ENCODE results near the gene CNBP. TPM values are rescaled to one million over a fixed set of nuclear protein-coding genes. Genes with fewer than 3 reads are reported as not detected.

CNBP gene
- total and polyA plus RNA-seq, 4 donors, result 292 to 390 (median 327) TPM

DNA sequence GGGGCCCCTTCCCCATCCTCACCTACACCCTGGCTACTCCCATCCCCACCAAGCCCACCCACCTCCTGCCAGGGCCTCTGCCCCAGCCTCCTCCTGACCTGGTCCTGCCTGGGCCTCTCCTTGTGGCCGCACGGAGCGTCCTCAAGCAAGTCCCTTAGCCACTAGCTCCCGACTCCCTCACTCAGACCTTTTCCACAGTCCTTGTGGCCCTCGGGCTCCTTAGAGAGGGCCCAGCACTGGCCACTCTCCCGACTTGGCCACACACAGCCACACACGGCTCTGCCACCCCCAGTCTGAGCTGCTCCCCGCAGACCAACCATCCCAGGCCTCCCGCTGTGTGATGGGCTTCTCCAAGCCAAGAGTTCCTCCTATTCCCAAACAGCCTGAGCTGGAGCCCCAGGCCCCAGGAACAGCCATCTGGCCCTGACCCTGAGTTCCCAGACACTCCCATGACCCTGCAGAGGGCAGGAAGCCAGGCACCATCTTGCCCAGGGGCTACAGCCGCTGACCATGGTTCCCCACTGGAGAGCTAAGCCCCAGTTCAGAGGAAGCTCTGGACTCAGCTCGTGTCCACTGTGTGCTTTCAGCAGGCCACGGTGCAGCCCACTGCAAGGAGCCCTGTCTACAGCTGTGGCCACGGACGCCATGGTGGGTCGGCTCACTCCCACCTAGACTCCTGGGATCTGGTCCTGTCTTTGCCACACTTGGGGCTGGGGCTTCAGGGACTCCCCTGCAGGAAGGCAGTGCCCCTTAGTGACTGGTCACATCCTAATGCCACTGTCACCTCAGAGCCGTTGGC is 55.1 kb downstream of the CNBP start:
- H3K27ac ChIP-seq (ENCODE audit: low read depth in 1 of 2, low read length in 1 of 2), result no peak overlapping the region
- TF ChIP-seq, protein P1, sequence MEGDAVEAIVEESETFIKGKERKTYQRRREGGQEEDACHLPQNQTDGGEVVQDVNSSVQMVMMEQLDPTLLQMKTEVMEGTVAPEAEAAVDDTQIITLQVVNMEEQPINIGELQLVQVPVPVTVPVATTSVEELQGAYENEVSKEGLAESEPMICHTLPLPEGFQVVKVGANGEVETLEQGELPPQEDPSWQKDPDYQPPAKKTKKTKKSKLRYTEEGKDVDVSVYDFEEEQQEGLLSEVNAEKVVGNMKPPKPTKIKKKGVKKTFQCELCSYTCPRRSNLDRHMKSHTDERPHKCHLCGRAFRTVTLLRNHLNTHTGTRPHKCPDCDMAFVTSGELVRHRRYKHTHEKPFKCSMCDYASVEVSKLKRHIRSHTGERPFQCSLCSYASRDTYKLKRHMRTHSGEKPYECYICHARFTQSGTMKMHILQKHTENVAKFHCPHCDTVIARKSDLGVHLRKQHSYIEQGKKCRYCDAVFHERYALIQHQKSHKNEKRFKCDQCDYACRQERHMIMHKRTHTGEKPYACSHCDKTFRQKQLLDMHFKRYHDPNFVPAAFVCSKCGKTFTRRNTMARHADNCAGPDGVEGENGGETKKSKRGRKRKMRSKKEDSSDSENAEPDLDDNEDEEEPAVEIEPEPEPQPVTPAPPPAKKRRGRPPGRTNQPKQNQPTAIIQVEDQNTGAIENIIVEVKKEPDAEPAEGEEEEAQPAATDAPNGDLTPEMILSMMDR (IDR thresholded peaks at IDR 0.05; ENCODE audit: control extremely low read depth, extremely low read depth), result no peak
- H3K9me3 ChIP-seq (ENCODE audit: control insufficient read depth in 4 of 4, insufficient read depth in 3 of 4, low read length in 3 of 4), result no peaks in the 10 kb centered on the region
- no peak overlapping the region for H3K4me3 ChIP-seq
- 93 to 95% methylated on average over 16 of the region's 16 CpGs for WGBS, 2 donors
- ATAC-seq (ENCODE audit: insufficient read depth, low FRiP score), result no peak
- H3K27me3 ChIP-seq (ENCODE audit: control insufficient read depth in 3 of 3, insufficient read depth in 3 of 3, low read length in 2 of 3), result no peaks in the 10 kb centered on the region
- H3K4me1 ChIP-seq (ENCODE audit: control insufficient read depth in 5 of 5, insufficient read depth in 5 of 5, low read length in 5 of 5), result peaks cover 0 to 1% (median 0%) of the 10 kb centered on the region in 5 donors
- H3K36me3 ChIP-seq (ENCODE audit: control insufficient read depth in 4 of 4, insufficient read depth in 4 of 4, low read length in 4 of 4), result peaks cover 22 to 53% (median 32%) of the 10 kb centered on the region in 4 donors
- no peak for DNase-seq
- no peak overlapping the region for H3K9ac ChIP-seq (ENCODE audit: insufficient read depth in 1 of 2, low read length in 2 of 2)

DNA sequence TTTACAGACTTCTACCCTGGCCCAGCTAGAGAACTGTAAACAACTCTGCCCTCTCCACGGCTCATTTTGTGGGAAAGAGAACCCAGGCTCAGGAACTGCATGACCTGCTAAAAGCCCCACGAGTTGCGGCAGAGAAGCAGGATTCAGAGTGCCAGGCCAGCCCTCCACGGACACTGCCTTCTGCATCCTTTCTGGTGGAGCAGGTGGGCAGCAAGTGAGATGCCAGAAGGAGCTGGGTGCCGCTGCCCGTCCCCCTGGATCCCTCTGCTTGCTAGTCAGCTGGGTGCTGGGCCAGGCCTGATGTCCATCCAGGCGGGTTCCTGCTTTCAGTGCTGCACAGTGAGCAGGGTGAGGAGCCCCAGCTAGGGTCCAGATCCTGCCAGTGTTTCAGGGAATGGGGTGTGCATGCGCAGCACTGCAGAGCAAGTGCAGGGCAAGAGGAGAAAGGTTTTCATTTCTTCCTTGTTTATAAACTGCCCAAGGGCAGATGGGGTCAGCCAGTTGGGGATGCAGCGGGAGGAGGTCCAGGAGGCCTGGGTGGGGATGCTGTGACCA is 56.9 kb downstream of the CNBP start:
- Histone ChIP-seq H3K9me3 (ENCODE audit: control insufficient read depth in 4 of 4, insufficient read depth in 3 of 4, low read length in 3 of 4) (no peaks in the 10 kb centered on the region), H3K4me3 (no peak overlapping the region), H3K4me1 (ENCODE audit: control insufficient read depth in 5 of 5, insufficient read depth in 5 of 5, low read length in 5 of 5) (peaks cover 0 to 7% (median 0%) of the 10 kb centered on the region in 5 donors), H3K27ac (ENCODE audit: low read depth in 1 of 2, low read length in 1 of 2) (no peak overlapping the region), H3K36me3 (ENCODE audit: control insufficient read depth in 4 of 4, insufficient read depth in 4 of 4, low read length in 4 of 4) (peaks cover 12 to 42% (median 24%) of the 10 kb centered on the region in 4 donors), H3K9ac (ENCODE audit: insufficient read depth in 1 of 2, low read length in 2 of 2) (no peak overlapping the region), H3K27me3 (ENCODE audit: control insufficient read depth in 3 of 3, insufficient read depth in 3 of 3, low read length in 2 of 3) (no peaks in the 10 kb centered on the region)
- TF ChIP-seq, protein P1 (IDR thresholded peaks at IDR 0.05; ENCODE audit: control extremely low read depth, extremely low read depth), result no peak
- DNase-seq, result no peak
- no peak for ATAC-seq (ENCODE audit: insufficient read depth, low FRiP score)
- 81 to 82% methylated on average over 9 of the region's 9 CpGs for WGBS, 2 donors

DNA sequence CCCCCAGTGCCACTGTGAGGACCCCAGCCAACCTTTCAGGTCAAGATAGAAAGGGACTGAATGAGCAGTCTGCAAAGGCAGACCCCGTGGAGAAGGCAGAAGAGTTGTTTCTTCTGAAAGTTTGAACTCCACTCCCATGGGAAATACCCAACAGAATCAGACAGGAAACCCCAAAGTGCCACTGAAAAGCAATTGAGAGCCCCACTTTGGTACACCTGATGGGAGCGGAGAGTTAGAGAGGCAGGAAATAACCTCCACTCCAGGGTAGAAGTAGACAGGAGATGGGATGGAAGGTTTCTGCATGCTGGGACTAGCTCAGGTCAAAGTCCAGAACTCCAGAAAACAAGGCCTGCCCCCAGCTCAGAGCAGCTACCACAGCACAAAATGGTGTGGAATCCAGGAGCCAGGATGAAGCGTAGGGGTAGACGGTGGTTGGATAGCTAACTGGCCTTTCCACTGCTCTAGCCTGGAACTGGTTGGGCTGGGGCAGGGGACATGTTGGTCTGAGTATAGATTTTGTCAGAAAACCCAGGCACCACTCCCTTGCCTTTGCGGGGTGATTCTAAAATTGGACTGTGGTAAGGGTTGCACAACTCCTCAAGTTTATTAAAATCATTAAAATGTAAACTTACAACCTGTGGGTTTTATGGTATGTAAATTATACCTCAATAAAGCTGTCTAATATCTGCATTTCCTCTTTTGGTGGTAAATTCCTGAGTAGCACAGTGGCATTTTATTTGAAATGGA is 60.2 kb downstream of the CNBP start:
- Histone ChIP-seq H3K9me3 (ENCODE audit: control insufficient read depth in 4 of 4, insufficient read depth in 3 of 4, low read length in 3 of 4) (no peaks in the 10 kb centered on the region), H3K4me3 (no peak overlapping the region), H3K9ac (ENCODE audit: insufficient read depth in 1 of 2, low read length in 2 of 2) (no peak overlapping the region), H3K36me3 (ENCODE audit: control insufficient read depth in 4 of 4, insufficient read depth in 4 of 4, low read length in 4 of 4) (peaks cover 0 to 18% (median 3%) of the 10 kb centered on the region in 4 donors), H3K27me3 (ENCODE audit: control insufficient read depth in 3 of 3, insufficient read depth in 3 of 3, low read length in 2 of 3) (no peaks in the 10 kb centered on the region), H3K27ac (ENCODE audit: low read depth in 1 of 2, low read length in 1 of 2) (peak overlapping the region in 1 of 2 donors; percentile 48), H3K4me1 (ENCODE audit: control insufficient read depth in 5 of 5, insufficient read depth in 5 of 5, low read length in 5 of 5) (peaks cover 7 to 20% (median 11%) of the 10 kb centered on the region in 5 donors)
- DNase-seq, result no peak
- TF ChIP-seq, protein P1 (IDR thresholded peaks at IDR 0.05; ENCODE audit: control extremely low read depth, extremely low read depth), result no peak
- no peak for ATAC-seq (ENCODE audit: insufficient read depth, low FRiP score)
- 52 to 58% methylated on average over 5 of the region's 5 CpGs for WGBS, 2 donors
